WTC11 (cell line): ENCODE results near the gene EFCC1. TPM values are rescaled to one million over a fixed set of nuclear protein-coding genes. Genes with fewer than 3 reads are reported as not detected.

Source experiments
- ATAC-seq: fragments of 200-7000 bp; cut with Tn5 transposase; 2 replicates; pipeline ENCODE4 v1.10.0; 2021; ENCODE audit warnings: mild to moderate bottlenecking, moderate library complexity
- CTCF ChIA-PET: fragments of 300-600 bp; sonication (Branson Sonifier 250); formaldehyde crosslinking; loops from one replicate; lab custom pipeline; 2021; ENCODE audit warnings: antibody characterized with exemption; lab: Charles Lee
- POLR2A ChIA-PET: fragments of 350-600 bp; sonication (Branson Sonifier 250); formaldehyde crosslinking; loops from one replicate; lab custom pipeline; 2021; ENCODE audit warnings: antibody characterized with exemption; lab: Charles Lee
- DNase-seq: peaks from one replicate; pipeline ENCODE4 v3.0.0; 2021; ENCODE audit warnings: low spot score
- H3K27ac Mint-ChIP-seq: 2 replicates; pipeline ENCODE4 v1.8.0; 2021; ENCODE audit warnings: mixed read lengths
- H3K27me3 Mint-ChIP-seq: 2 replicates; pipeline ENCODE4 v1.8.0; 2021; ENCODE audit warnings: low read depth, mild to moderate bottlenecking, moderate library complexity, mixed read lengths
- H3K36me3 Mint-ChIP-seq: 2 replicates; pipeline ENCODE4 v1.8.0; 2021; ENCODE audit warnings: mixed read lengths
- H3K4me1 Mint-ChIP-seq: 2 replicates; pipeline ENCODE4 v1.8.0; 2022; ENCODE audit warnings: mixed read lengths
- H3K4me3 Mint-ChIP-seq: 2 replicates; pipeline ENCODE4 v1.8.0; 2021; ENCODE audit warnings: mild to moderate bottlenecking, moderate library complexity, mixed read lengths
- H3K9me3 Mint-ChIP-seq: 2 replicates; pipeline ENCODE4 v1.8.0; 2021; ENCODE audit warnings: mixed read lengths
- E2F4 ChIP-seq: sonication (generic); formaldehyde crosslinking; IDR thresholded peaks from 2 replicates; pipeline ENCODE4 v1.8.1; 2022; ENCODE audit warnings: low read depth, mild to moderate bottlenecking, moderate library complexity, missing genetic modification reagents, borderline replicate concordance
- GABPB1 ChIP-seq: sonication (generic); formaldehyde crosslinking; IDR thresholded peaks from 2 replicates; pipeline ENCODE4 v1.8.1; 2023; ENCODE audit warnings: mild to moderate bottlenecking, missing genetic modification reagents
- HMGXB4 ChIP-seq: sonication (generic); formaldehyde crosslinking; IDR thresholded peaks from 2 replicates; pipeline ENCODE4 v1.8.1; 2023; ENCODE audit warnings: mild to moderate bottlenecking, moderate library complexity, missing genetic modification reagents
- KAT7 ChIP-seq: sonication (generic); formaldehyde crosslinking; IDR thresholded peaks from 2 replicates; pipeline ENCODE4 v1.8.1; 2023; ENCODE audit warnings: missing genetic modification reagents, mild to moderate bottlenecking, borderline replicate concordance
- MLX ChIP-seq: sonication (generic); formaldehyde crosslinking; IDR thresholded peaks from 2 replicates; pipeline ENCODE4 v1.8.1; 2023; ENCODE audit warnings: mild to moderate bottlenecking, missing genetic modification reagents, moderate library complexity
- MYBL2 ChIP-seq: sonication (generic); formaldehyde crosslinking; IDR thresholded peaks from 2 replicates; pipeline ENCODE4 v1.8.1; 2023; ENCODE audit warnings: mild to moderate bottlenecking, moderate library complexity, missing genetic modification reagents
- NFE2L1 ChIP-seq: sonication (generic); formaldehyde crosslinking; IDR thresholded peaks from 2 replicates; pipeline ENCODE4 v1.8.1; 2023; ENCODE audit warnings: missing genetic modification reagents
- NR3C1 ChIP-seq: sonication (generic); formaldehyde crosslinking; conservative IDR thresholded peaks from 2 replicates; pipeline ENCODE4 v1.8.1; 2023; ENCODE audit warnings: low read depth, mild to moderate bottlenecking, missing genetic modification reagents
- PRDM15 ChIP-seq: sonication (generic); formaldehyde crosslinking; IDR thresholded peaks from 2 replicates; pipeline ENCODE4 v1.8.0; 2022; ENCODE audit warnings: missing genetic modification reagents
- RELA ChIP-seq: sonication (generic); formaldehyde crosslinking; IDR thresholded peaks from 2 replicates; pipeline ENCODE4 v1.8.1; 2022; ENCODE audit warnings: missing genetic modification reagents, mild to moderate bottlenecking, borderline replicate concordance
- ZNF219 ChIP-seq: sonication (generic); formaldehyde crosslinking; IDR thresholded peaks from 2 replicates; pipeline ENCODE4 v1.8.0; 2023; ENCODE audit warnings: missing genetic modification reagents, mild to moderate bottlenecking, borderline replicate concordance
- ZNF532 ChIP-seq: fragments of 250-450 bp; sonication (Bioruptor Pico); IDR thresholded peaks from 2 replicates; pipeline ENCODE4 v1.9.0; 2021; ENCODE audit warnings: mild to moderate bottlenecking, borderline replicate concordance
- ZNF671 ChIP-seq: fragments of 250-450 bp; sonication (Bioruptor Pico); IDR thresholded peaks from 2 replicates; pipeline ENCODE4 v1.8.0; 2021; ENCODE audit warnings: mild to moderate bottlenecking
- total RNA-seq: library from RNA; stranded (reverse); gene quantifications from 3 replicates; pipeline ENCODE4 v1.2.3, GENCODE V29; 2021
- TF ChIP-seq, protein P1 (sequence below): sonication (generic); formaldehyde crosslinking; IDR thresholded peaks from 2 replicates; pipeline ENCODE4 v1.8.0; 2022; ENCODE audit warnings: mild to moderate bottlenecking, missing genetic modification reagents

The EFCC1 gene
- total RNA-seq, 1 experiment from 2014 or later: 0.31 TPM

DNA sequence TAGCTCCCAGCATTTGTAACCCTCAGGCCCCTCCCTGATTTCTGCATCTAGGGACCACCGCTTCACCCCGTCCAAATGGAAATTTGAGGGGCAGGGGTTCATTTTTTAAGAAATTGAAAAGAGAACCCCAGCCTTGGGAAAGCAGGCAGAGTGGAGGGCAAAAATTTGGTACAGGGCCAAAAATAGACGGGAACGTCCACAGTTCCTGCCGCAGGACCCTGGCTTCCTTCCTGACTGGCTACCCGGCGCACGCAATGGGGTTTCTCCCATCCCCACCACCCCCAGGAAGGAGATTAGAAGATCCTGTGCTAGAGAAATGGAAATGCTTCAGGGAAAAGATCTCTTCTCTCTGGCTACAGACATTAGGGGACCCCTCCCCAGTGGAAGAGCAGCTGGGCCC lies 80.4 kb downstream of the EFCC1 start:
- Mint-ChIP-seq H3K36me3 (no peaks in the 10 kb centered on the region), H3K27me3 (peaks cover 10% of the 10 kb centered on the region), H3K4me3 (no peak overlapping the region), H3K4me1 (no peaks in the 10 kb centered on the region), H3K9me3 (no peaks in the 10 kb centered on the region), H3K27ac (no peak overlapping the region)
- POLR2A ChIA-PET: no interaction called here
- TF ChIP-seq NFE2L1 (CRISPR knock-in tag): no peak
- TF ChIP-seq NR3C1 (CRISPR knock-in tag): no peak
- TF ChIP-seq, protein P1, sequence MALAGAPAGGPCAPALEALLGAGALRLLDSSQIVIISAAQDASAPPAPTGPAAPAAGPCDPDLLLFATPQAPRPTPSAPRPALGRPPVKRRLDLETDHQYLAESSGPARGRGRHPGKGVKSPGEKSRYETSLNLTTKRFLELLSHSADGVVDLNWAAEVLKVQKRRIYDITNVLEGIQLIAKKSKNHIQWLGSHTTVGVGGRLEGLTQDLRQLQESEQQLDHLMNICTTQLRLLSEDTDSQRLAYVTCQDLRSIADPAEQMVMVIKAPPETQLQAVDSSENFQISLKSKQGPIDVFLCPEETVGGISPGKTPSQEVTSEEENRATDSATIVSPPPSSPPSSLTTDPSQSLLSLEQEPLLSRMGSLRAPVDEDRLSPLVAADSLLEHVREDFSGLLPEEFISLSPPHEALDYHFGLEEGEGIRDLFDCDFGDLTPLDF (CRISPR knock-in tag): no peak
- TF ChIP-seq GABPB1 (CRISPR knock-in tag): no peak
- no peak for TF ChIP-seq MYBL2 (CRISPR knock-in tag)
- TF ChIP-seq ZNF219 (CRISPR knock-in tag): no peak
- no peak for TF ChIP-seq ZNF671 (CRISPR knock-in tag)
- TF ChIP-seq RELA (CRISPR knock-in tag): no peak
- no peak for TF ChIP-seq E2F4 (CRISPR knock-in tag)
- no peak for TF ChIP-seq HMGXB4 (CRISPR knock-in tag)
- no peak for TF ChIP-seq ZNF532 (CRISPR knock-in tag)
- no peak for TF ChIP-seq PRDM15
- TF ChIP-seq MLX: no peak
- TF ChIP-seq KAT7 (CRISPR knock-in tag): no peak
- ATAC-seq (no peak), DNase-seq (no peak)
- CTCF ChIA-PET: interaction anchor here (1.0 kb wide), 1 partner anchor 80 kb away, joined by 3 read pairs; no protein-coding TSS in a partner anchor
